HG03342 (cell line): ENCODE results near the gene PKDCC.

Source experiments
- ATAC-seq: cut with Tn5 transposase; IDR thresholded peaks from one replicate; pipeline ENCODE4 v1.9.1; 2021; ENCODE audit warnings: mild to moderate bottlenecking, moderate library complexity; ENCODE audit not compliant: unreplicated experiment

Gene PKDCC

GRCh38 chr2:42047488-42048298 lies at the start of gene PKDCC:
Gene PKDCC, plus strand, starts transcription at chr2:42048021. Its CDS starts 179 bp downstream, at chr2:42048200.
- ATAC-seq, result no peak

- ATAC-seq, result no peak
Observed at GRCh38 chr2:41998186-41999127, 49.4 kb upstream of the PKDCC start.

GRCh38 chr2:41999128-41999480 lies 48.7 kb upstream of the PKDCC start:
- ATAC-seq, result no peak

- ATAC-seq, result no peak
Observed at GRCh38 chr2:41999592-42000281, 48.1 kb upstream of the PKDCC start.

GRCh38 chr2:42001711-42002201 lies 46.1 kb upstream of the PKDCC start:
- no peak for ATAC-seq

- ATAC-seq, result no peak
Observed at GRCh38 chr2:42007551-42007950, 40.3 kb upstream of the PKDCC start.

- ATAC-seq, result no peak
Observed at GRCh38 chr2:42008241-42008921, 39.4 kb upstream of the PKDCC start.

GRCh38 chr2:42009657-42010580 lies 37.9 kb upstream of the PKDCC start:
- ATAC-seq, result no peak

- no peak for ATAC-seq
Observed at GRCh38 chr2:42010743-42011298, 37.0 kb upstream of the PKDCC start.

GRCh38 chr2:42012137-42012536 lies 35.7 kb upstream of the PKDCC start:
- no peak for ATAC-seq

GRCh38 chr2:42012651-42013050 lies 35.2 kb upstream of the PKDCC start:
- no peak for ATAC-seq

- ATAC-seq, result no peak
Observed at GRCh38 chr2:42013409-42013808, 34.4 kb upstream of the PKDCC start.

- ATAC-seq, result no peak
Observed at GRCh38 chr2:42021464-42021863, 26.4 kb upstream of the PKDCC start.

GRCh38 chr2:42025151-42025582 lies 22.7 kb upstream of the PKDCC start:
- ATAC-seq, result no peak

- ATAC-seq, result no peak
Observed at GRCh38 chr2:42026272-42026671, 21.5 kb upstream of the PKDCC start.

- ATAC-seq, result peak; percentile 64
Observed at GRCh38 chr2:42028571-42029148, 19.2 kb upstream of the PKDCC start.

GRCh38 chr2:42029171-42029570 lies 18.6 kb upstream of the PKDCC start:
- ATAC-seq, result peak; percentile 11

GRCh38 chr2:42029639-42030199 lies 18.1 kb upstream of the PKDCC start:
- no peak for ATAC-seq
